Upper lobe of left lung (tissue), 6 donors: ENCODE measurements around the gene GBF1. TPM values are rescaled to one million over a fixed set of nuclear protein-coding genes. Genes with fewer than 3 reads are reported as not detected.
A peak's percentile ranks its signal among the peaks of the same experiment; 100 is the strongest.

Source experiments
- ATAC-seq, 2 donors: fragments of 200-7000 bp; cut with Tn5 transposase; one replicate each; pipeline ENCODE4 v1.9.1; 2022; ENCODE audit warnings: mild to moderate bottlenecking in 2 of 2, moderate library complexity in 2 of 2; ENCODE audit not compliant: low FRiP score in 2 of 2
- DNase-seq, 2 donors: peaks; one replicate each; pipeline ENCODE4 v3.0.0-alpha.2; 2019 to 2020
- H3K27ac ChIP-seq, 4 donors: fragments of 200-600 bp; sonication (generic); one replicate each; pipeline ENCODE4 v1.5.1; 2016 to 2019
- H3K27me3 ChIP-seq, 4 donors: fragments of 200-600 bp; sonication (generic); one replicate each; pipeline ENCODE4 v1.5.1; 2017 to 2019
- H3K36me3 ChIP-seq, 4 donors: fragments of 200-600 bp; sonication (generic); one replicate each; pipeline ENCODE4 v1.5.1; 2016 to 2019
- H3K4me1 ChIP-seq, 4 donors: fragments of 200-600 bp; sonication (generic); one replicate each; pipeline ENCODE4 v1.5.1; 2018 to 2019
- H3K4me3 ChIP-seq, 4 donors: fragments of 200-600 bp; sonication (generic); one replicate each; pipeline ENCODE4 v1.5.1; 2017 to 2019; ENCODE audit warnings: mild to moderate bottlenecking in 2 of 4, moderate library complexity in 1 of 4
- H3K9me3 ChIP-seq, 4 donors: fragments of 200-600 bp; sonication (generic); one replicate each; pipeline ENCODE4 v1.5.1; 2018 to 2019
- EP300 ChIP-seq, 4 donors: sonication (generic); formaldehyde crosslinking; IDR thresholded peaks; one replicate each; pipeline ENCODE4 v1.5.1; 2017; ENCODE audit warnings: antibody characterized with exemption in 4 of 4, control low read depth in 2 of 4
- POLR2A ChIP-seq, 4 donors: fragments of 450-650 bp; IDR thresholded peaks; one replicate each; pipeline ENCODE4 v1.5.1; 2016 to 2017; ENCODE audit warnings: antibody characterized with exemption in 4 of 4, mild to moderate bottlenecking in 2 of 4
- POLR2AphosphoS5 ChIP-seq, 2 donors: sonication (generic); formaldehyde crosslinking; IDR thresholded peaks; one replicate each; pipeline ENCODE4 v1.5.1; 2017; ENCODE audit warnings: antibody characterized with exemption in 2 of 2
- WGBS, 2 donors: methylation state at CpG; one replicate each; pipeline ENCODE4 v1.1.5; 2017 to 2018; 5-methylcytosine and 5-hydroxymethylcytosine counted together
- total RNA-seq, 6 donors: library from RNA; depleted of rRNA in 4 of 6; stranded (reverse); fragments of >200 nt in 4 of 6; gene quantifications; one replicate each; pipeline versions ENCODE4 v1.1.0 to v1.2.1, GENCODE V29; 2016 to 2021
- TF ChIP-seq, protein P1 (sequence below), 6 experiments: fragments of 450-650 bp in 4 of 6; fragments of 200-600 bp in 2 of 6; sonication (generic) in 2 of 6; IDR thresholded peaks; one replicate each; pipeline ENCODE4 v1.5.1; 2016 to 2019; ENCODE audit warnings: antibody characterized with exemption in 6 of 6
- donor health status: DM: no; HTN: no; CAD: no; lungs with moderate emphysema.
- donor health status: DM: no; HTN: yes; CAD: no; lungs with severe emphysema.

Gene GBF1
- total RNA-seq, 6 donors from 2014 or later, result 36.7 to 59.7 (median 44.4) TPM

DNA sequence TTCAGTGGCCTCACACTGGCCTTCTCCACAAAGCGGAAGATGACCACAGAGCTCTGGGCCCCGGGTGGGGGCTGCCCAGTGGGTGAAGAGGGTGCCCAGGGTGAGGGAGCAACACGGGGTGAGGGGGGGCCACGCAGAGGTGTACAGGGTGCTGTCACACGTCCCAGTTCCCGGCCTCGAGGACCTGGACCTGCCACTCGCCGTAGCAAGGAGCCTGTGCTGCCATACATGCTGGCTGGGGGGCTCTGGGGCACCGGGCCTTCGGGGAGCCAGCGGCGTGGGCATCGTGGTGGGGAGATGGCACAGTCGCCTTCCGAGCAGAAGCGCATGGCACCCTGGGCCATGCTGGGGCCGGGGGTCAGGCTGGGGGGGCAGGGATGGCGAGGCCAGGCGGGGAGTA is 171.4 kb downstream of the GBF1 start:
- 78 to 88% methylated on average over 20 of the region's 20 CpGs for WGBS, 2 donors
- Histone ChIP-seq H3K4me3 (no peak overlapping the region), H3K4me1 (peaks cover 16 to 18% (median 17%) of the 10 kb centered on the region in 4 donors), H3K9me3 (peaks cover 0 to 3% (median 0%) of the 10 kb centered on the region in 4 donors), H3K27me3 (peaks cover 0 to 28% (median 4%) of the 10 kb centered on the region in 4 donors), H3K27ac (no peak overlapping the region), H3K36me3 (no peaks in the 10 kb centered on the region)
- TF ChIP-seq, protein P1, sequence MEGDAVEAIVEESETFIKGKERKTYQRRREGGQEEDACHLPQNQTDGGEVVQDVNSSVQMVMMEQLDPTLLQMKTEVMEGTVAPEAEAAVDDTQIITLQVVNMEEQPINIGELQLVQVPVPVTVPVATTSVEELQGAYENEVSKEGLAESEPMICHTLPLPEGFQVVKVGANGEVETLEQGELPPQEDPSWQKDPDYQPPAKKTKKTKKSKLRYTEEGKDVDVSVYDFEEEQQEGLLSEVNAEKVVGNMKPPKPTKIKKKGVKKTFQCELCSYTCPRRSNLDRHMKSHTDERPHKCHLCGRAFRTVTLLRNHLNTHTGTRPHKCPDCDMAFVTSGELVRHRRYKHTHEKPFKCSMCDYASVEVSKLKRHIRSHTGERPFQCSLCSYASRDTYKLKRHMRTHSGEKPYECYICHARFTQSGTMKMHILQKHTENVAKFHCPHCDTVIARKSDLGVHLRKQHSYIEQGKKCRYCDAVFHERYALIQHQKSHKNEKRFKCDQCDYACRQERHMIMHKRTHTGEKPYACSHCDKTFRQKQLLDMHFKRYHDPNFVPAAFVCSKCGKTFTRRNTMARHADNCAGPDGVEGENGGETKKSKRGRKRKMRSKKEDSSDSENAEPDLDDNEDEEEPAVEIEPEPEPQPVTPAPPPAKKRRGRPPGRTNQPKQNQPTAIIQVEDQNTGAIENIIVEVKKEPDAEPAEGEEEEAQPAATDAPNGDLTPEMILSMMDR (IDR thresholded peaks at IDR 0.05), result no peak
- no peak for TF ChIP-seq EP300 (IDR thresholded peaks at IDR 0.05)
- TF ChIP-seq POLR2AphosphoS5 (IDR thresholded peaks at IDR 0.05), result no peak
- TF ChIP-seq POLR2A (IDR thresholded peaks at IDR 0.05), result no peak
- DNase-seq (no peak), ATAC-seq (no peak)

DNA sequence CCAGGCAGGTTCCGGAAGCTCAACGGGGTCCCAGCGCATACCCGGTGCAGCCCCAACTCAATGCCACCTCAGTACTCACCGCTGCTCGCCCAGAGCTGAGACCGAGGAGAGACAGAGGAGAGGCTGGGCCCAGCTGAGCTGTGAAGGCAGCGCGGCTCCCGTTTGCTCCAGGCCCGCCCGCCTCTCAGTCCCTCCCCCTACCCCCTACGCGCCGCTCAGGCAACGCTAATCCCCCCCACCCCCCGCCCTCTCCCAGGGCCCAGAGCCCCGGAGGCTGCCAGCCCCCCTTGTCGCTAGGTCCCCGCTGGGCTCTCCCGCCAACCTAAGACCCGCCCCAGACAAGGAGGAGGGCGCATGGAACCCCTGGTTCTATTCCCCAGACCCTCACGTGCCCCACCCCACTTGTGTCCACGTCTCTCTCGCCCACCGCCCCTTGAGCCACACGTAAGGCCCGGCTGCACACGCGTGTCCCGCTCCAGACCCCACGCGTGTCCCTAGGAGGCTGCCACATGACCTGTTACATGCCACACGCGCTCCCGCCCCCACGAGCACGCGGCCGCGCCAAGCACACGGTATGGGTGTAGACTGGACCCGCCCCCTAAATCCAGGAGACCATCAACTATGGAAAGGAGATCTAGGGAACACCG is 173.4 kb downstream of the GBF1 start, which contains the start of gene PSD:
TSS of gene PSD (minus strand) at position 164 of the 647 bp plus-strand sequence. CDS start 1,747 bp downstream, outside the sequence.
- H3K36me3 ChIP-seq, result peaks cover 0 to 8% (median 7%) of the 10 kb centered on the region in 4 donors
- 0 to 5% methylated on average over 1 to 31 of the region's 45 CpGs for WGBS, 2 donors
- peak within 1 kb of the TSS in 3 of 4 donors; percentile 69 to 94 (median 78) for H3K4me3 ChIP-seq
- DNase-seq (peak in 1 of 2 donors; percentile 72), ATAC-seq (no peak)
- peaks cover 26 to 38% (median 33%) of the 10 kb centered on the region in 4 donors for H3K4me1 ChIP-seq
- TF ChIP-seq, protein P1 (IDR thresholded peaks at IDR 0.05), result no peak
- TF ChIP-seq EP300 (IDR thresholded peaks at IDR 0.05) (no peak), POLR2AphosphoS5 (IDR thresholded peaks at IDR 0.05) (no peak), POLR2A (IDR thresholded peaks at IDR 0.05) (no peak)
- no peak within 1 kb of the TSS for H3K27ac ChIP-seq
- H3K9me3 ChIP-seq, result peaks cover 0 to 3% (median 0%) of the 10 kb centered on the region in 4 donors
- peaks cover 0 to 17% (median 1%) of the 10 kb centered on the region in 4 donors for H3K27me3 ChIP-seq

DNA sequence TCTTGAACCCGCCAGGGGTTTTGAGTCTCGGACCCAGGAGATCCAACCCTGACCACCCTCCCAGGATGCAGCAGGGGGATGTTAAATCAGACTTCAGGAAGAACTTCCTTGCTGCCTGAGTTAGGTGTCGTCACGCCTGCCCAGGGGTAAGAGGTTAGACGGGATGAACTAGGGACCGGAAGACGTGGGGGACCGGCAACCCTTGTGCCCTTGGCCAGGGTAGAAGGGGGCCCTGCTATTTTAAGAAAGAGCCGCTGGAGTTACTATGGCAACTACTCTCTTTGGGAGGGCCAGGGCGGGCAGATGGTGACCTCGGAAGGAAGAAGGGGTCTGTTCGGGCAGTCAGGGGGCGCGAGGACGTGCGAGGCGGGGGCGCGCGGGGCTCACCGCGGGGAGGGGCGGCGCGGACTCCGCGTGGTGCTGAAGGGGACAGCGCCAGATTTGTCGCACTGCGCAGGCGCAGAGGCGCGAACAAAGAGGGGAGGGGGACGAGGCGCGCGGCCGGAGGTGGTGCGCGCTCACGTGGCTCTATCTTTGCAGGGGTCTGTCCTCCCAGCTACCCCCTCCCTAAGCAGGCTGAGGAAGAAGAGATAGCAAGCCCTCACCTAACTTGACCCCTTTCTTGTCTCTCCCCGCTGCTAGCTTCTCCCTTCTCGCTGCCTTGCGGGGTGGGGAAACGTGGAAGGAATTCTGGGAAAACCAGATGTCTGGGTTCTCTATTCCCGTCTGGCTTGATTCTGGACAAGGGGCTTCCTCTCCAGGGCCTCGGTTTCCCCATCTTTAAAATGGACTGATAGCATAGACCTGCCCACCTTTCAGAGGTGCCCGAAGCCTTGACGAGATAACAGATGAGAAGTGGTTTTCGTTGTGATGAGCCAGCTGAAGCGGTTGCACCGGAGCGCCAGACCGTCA is 174.2 kb downstream of the GBF1 start:
- WGBS, 2 donors, result 1% methylated on average over 25 to 40 of the region's 54 CpGs
- H3K36me3 ChIP-seq, result peaks cover 0 to 16% (median 15%) of the 10 kb centered on the region in 4 donors
- H3K4me1 ChIP-seq, result peaks cover 26 to 46% (median 33%) of the 10 kb centered on the region in 4 donors
- peaks cover 0 to 15% (median 1%) of the 10 kb centered on the region in 4 donors for H3K27me3 ChIP-seq
- H3K4me3 ChIP-seq, result peak overlapping the region; percentile 69 to 99 (median 86)
- no peak for TF ChIP-seq POLR2A (IDR thresholded peaks at IDR 0.05)
- TF ChIP-seq, protein P1 (IDR thresholded peaks at IDR 0.05), result no peak
- no peak for TF ChIP-seq POLR2AphosphoS5 (IDR thresholded peaks at IDR 0.05)
- TF ChIP-seq EP300 (IDR thresholded peaks at IDR 0.05), result no peak
- DNase-seq (peak; percentile 48 to 93), ATAC-seq (peak; percentile 19 to 37)
- H3K9me3 ChIP-seq, result peaks cover 0 to 3% (median 0%) of the 10 kb centered on the region in 4 donors
- H3K27ac ChIP-seq, result peak overlapping the region in 2 of 4 donors; percentile 91 to 94

DNA sequence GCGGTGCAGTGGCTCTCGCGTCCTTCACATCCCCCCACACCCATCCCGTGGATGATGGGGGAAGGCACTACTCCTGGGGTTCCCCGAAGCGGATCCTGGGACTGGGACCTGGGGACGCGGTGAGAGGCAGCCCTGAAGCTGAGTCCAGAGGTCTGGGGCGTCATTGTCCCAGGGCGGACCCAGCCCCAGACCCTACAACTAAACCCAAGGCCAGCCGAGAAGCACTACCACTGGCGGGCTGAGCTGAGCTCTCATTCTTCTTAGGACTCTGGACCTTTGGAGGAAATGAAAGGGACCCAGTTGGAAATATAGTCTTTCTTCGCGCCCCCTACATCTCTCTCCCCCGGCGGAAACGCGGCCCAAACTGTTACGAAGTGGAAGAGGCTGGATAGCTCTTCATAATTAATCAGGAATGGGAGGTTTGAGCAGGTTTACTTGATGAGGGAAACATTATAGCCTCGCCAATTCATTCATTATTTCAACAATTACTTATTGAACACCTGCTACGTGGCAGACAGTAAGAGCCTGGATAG is 174.9 kb downstream of the GBF1 start:
- H3K4me3 ChIP-seq, result peak overlapping the region; percentile 69 to 99 (median 86)
- ATAC-seq (no peak), DNase-seq (peak in 1 of 2 donors; percentile 40)
- WGBS, 2 donors, result 1 to 2% methylated on average over 11 to 18 of the region's 21 CpGs
- H3K36me3 ChIP-seq, result peaks cover 0 to 22% (median 18%) of the 10 kb centered on the region in 4 donors
- H3K27ac ChIP-seq, result peak overlapping the region; percentile 89 to 95 (median 92)
- no peak for TF ChIP-seq POLR2A (IDR thresholded peaks at IDR 0.05)
- no peak for TF ChIP-seq POLR2AphosphoS5 (IDR thresholded peaks at IDR 0.05)
- TF ChIP-seq EP300 (IDR thresholded peaks at IDR 0.05), result no peak
- TF ChIP-seq, protein P1 (IDR thresholded peaks at IDR 0.05), result no peak
- peaks cover 0 to 12% (median 1%) of the 10 kb centered on the region in 4 donors for H3K27me3 ChIP-seq
- peaks cover 26 to 46% (median 33%) of the 10 kb centered on the region in 4 donors for H3K4me1 ChIP-seq
- H3K9me3 ChIP-seq, result peaks cover 0 to 3% (median 0%) of the 10 kb centered on the region in 4 donors
